ENCODE measurements around the gene KIAA1614. TPM values are rescaled to one million over a fixed set of nuclear protein-coding genes. Genes with fewer than 3 reads are reported as not detected.

KIAA1614 gene
- total and polyA plus RNA-seq, 10 of the 15 experiments (the other 5 are each of a cell fraction or from before 2014, with no cell fraction given): 0.03 to 1.0 (median 0.26) TPM; not detected in 1

DNA sequence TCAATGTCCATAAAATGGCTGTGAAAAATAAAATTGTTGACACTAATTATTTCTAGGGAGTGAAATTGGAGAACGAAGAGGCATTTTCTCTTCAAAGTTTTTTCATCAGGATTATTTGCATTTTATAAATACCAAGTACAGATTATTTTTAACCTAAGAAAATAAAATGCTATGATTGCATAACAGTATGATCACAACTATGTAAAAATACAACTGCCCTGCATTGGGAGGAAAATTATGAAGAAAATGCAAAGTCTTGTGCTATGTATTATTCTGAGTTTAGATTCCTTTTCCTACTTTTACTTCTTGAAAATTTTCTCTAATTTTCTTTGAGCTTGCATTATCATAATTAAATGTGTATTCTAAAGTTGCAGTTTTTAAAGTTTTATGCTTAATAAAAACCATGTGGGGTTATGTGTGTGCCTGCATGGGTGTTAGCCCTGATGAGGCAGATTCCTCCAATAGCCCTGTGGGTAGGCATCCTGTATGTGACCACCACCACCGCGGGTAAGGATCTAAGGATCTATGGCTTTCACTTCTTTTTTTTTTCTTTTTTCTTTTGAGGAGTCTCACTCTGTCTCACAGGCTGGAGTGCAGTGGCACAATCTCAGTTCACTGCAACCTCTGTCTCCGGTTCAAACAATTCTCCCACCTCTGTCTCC is 85.3 kb downstream of the KIAA1614 start:
- H3K79me2 ChIP-seq (ENCODE audit: control insufficient read depth, insufficient read depth, low read length): no peaks in the 10 kb centered on the region
- H3K27me3 ChIP-seq (replicated peaks in 1 of 2; ENCODE audit: control insufficient read depth in 2 of 2, insufficient read depth in 2 of 2, low read length in 1 of 2): no peaks in the 10 kb centered on the region
- intact Hi-C loops (cut with micrococcal nuclease; ENCODE audit: unreplicated experiment) (no loop called here), in situ Hi-C loops (cut with MboI) (no loop called here)
- no peaks in the 10 kb centered on the region for H3K4me1 ChIP-seq (ENCODE audit: control insufficient read depth, insufficient read depth, low read length)
- ATAC-seq (no peak), DNase-seq (ENCODE audit: low read depth, low spot score) (no peak), FAIRE-seq (no peak)
- H4K20me1 ChIP-seq (ENCODE audit: control insufficient read depth, insufficient read depth): no peaks in the 10 kb centered on the region
- no peak overlapping the region for H3K4me2 ChIP-seq (ENCODE audit: control insufficient read depth, insufficient read depth)
- POLR2A ChIA-PET: interaction anchor here (1.5 kb wide), 1 partner anchor 13 kb away, joined by 3 read pairs; no protein-coding TSS in a partner anchor
- RAD21 ChIA-PET (ENCODE audit: unreplicated experiment): interaction anchor here (1.2 kb wide), 1 partner anchor 116 kb away, joined by 3 read pairs; no protein-coding TSS in a partner anchor
- WGBS (ENCODE audit: insufficient coverage, insufficient replicate concordance, low lambda C conversion rate, missing lambda C conversion rate): 76% methylated on average over 4 of the region's 4 CpGs
- H2AFZ ChIP-seq (ENCODE audit: control insufficient read depth, low read depth, low read length): no peak overlapping the region
- no TSS peak for BruUV-seq (replicated peaks)
- TF ChIP-seq NR2F1 (conservative IDR thresholded peaks at IDR 0.05) (no peak), CEBPB (IDR thresholded peaks at IDR 0.05; ENCODE audit: borderline replicate concordance in 1 of 2, low read depth in 2 of 2, low read length in 2 of 2) (no peak)
- no peak overlapping the region for H3K4me3 ChIP-seq
- no peak overlapping the region for H3K27ac ChIP-seq (ENCODE audit: control insufficient read depth, insufficient read depth)
- H3K9ac ChIP-seq (ENCODE audit: control insufficient read depth, insufficient read depth, low read length): no peak overlapping the region
- CTCF ChIA-PET: interaction anchor here (0.6 to 2.2 kb wide), 4 partner anchors 12 to 705 kb away, joined by 3 to 7 read pairs (median 4); no protein-coding TSS in a partner anchor
- peaks cover 4 to 31% of the 10 kb centered on the region in 2 experiments for H3K36me3 ChIP-seq (ENCODE audit: control insufficient read depth in 2 of 2, insufficient read depth in 2 of 2, low read length in 1 of 2)
- SMC1A ChIA-PET (ENCODE audit: uncharacterized antibody, unreplicated experiment): interaction anchor here (0.7 to 2.2 kb wide), 3 partner anchors 9 to 16 kb away, joined by 4 to 12 read pairs (median 5); no protein-coding TSS in a partner anchor
- H3K9me3 ChIP-seq (replicated peaks; ENCODE audit: control insufficient read depth, insufficient read depth, low read length): no peaks in the 10 kb centered on the region

Other genes starting within 250 kb of the KIAA1614 start
- 21.5 and 24.1 TPM in 2 replicates for gene STX6, start 110.0 kb downstream of the KIAA1614 start, total RNA-seq (2014; rRNA removed)
- 18.7 and 20.3 TPM in 2 replicates for gene STX6, start 110.0 kb downstream of the KIAA1614 start, total RNA-seq (2014; rRNA removed; fragmentation: Illumina TruSeq; extraction: Trizol)
- 18.9 and 19.3 TPM in 2 replicates for gene STX6, start 110.0 kb downstream of the KIAA1614 start, total RNA-seq (2021)
- gene STX6, start 110.0 kb downstream of the KIAA1614 start, polyA plus RNA-seq (2011; rRNA removed): 33.6 and 36.3 TPM in 2 replicates
- gene STX6, start 110.0 kb downstream of the KIAA1614 start, polyA plus RNA-seq (2014; fragmentation: Illumina TruSeq; extraction: Trizol): 17.2 and 19.6 TPM in 2 replicates
- gene STX6, start 110.0 kb downstream of the KIAA1614 start, polyA plus RNA-seq (2014; fragmentation: Nextera tagmentation; extraction: Ambion mirVana): 1 to 10 TPM; 4.7 to 6.2 TPM
- gene STX6, start 110.0 kb downstream of the KIAA1614 start, polyA plus RNA-seq (2014; rRNA removed): 16.7 and 16.9 TPM in 2 replicates
- gene STX6, start 110.0 kb downstream of the KIAA1614 start, polyA plus RNA-seq (2016; fragmentation: Nextera tagmentation; extraction: Ambion mirVana): 10 to 100 TPM; 13.3 to 15.5 TPM
- 29.5 and 30.4 TPM in 2 replicates for gene MR1, start 121.1 kb downstream of the KIAA1614 start, total RNA-seq (2014; rRNA removed)
- gene MR1, start 121.1 kb downstream of the KIAA1614 start, total RNA-seq (2014; rRNA removed; fragmentation: Illumina TruSeq; extraction: Trizol): 32.2 and 32.3 TPM in 2 replicates
- 26.3 and 29.0 TPM in 2 replicates for gene MR1, start 121.1 kb downstream of the KIAA1614 start, total RNA-seq (2021)
- gene MR1, start 121.1 kb downstream of the KIAA1614 start, polyA plus RNA-seq (2011; rRNA removed): 65.9 and 71.7 TPM in 2 replicates
- 40.0 and 42.3 TPM in 2 replicates for gene MR1, start 121.1 kb downstream of the KIAA1614 start, polyA plus RNA-seq (2014; fragmentation: Illumina TruSeq; extraction: Trizol)
- gene MR1, start 121.1 kb downstream of the KIAA1614 start, polyA plus RNA-seq (2014; fragmentation: Nextera tagmentation; extraction: Ambion mirVana): 10 to 100 TPM; 24.7 to 28.5 TPM
- 24.3 and 29.2 TPM in 2 replicates for gene MR1, start 121.1 kb downstream of the KIAA1614 start, polyA plus RNA-seq (2014; rRNA removed)
- 10 to 100 TPM; 35.7 to 36.4 TPM for gene MR1, start 121.1 kb downstream of the KIAA1614 start, polyA plus RNA-seq (2016; fragmentation: Nextera tagmentation; extraction: Ambion mirVana)
- gene IER5, start 175.8 kb downstream of the KIAA1614 start, total RNA-seq (2014; rRNA removed): 65.4 and 69.4 TPM in 2 replicates
- 32.7 and 34.9 TPM in 2 replicates for gene IER5, start 175.8 kb downstream of the KIAA1614 start, total RNA-seq (2014; rRNA removed; fragmentation: Illumina TruSeq; extraction: Trizol)
- 73.9 and 75.2 TPM in 2 replicates for gene IER5, start 175.8 kb downstream of the KIAA1614 start, total RNA-seq (2021)
- 36.4 and 44.1 TPM in 2 replicates for gene IER5, start 175.8 kb downstream of the KIAA1614 start, polyA plus RNA-seq (2011; rRNA removed)
- 22.4 and 26.2 TPM in 2 replicates for gene IER5, start 175.8 kb downstream of the KIAA1614 start, polyA plus RNA-seq (2014; fragmentation: Illumina TruSeq; extraction: Trizol)
- gene IER5, start 175.8 kb downstream of the KIAA1614 start, polyA plus RNA-seq (2014; fragmentation: Nextera tagmentation; extraction: Ambion mirVana): 10 to 100 TPM in 1 of 2 experiments, 1 to 10 TPM in 1; 6.2 to 19.5 TPM
- gene IER5, start 175.8 kb downstream of the KIAA1614 start, polyA plus RNA-seq (2014; rRNA removed): 52.3 and 62.0 TPM in 2 replicates
- gene IER5, start 175.8 kb downstream of the KIAA1614 start, polyA plus RNA-seq (2016; fragmentation: Nextera tagmentation; extraction: Ambion mirVana): 10 to 100 TPM in 1 of 2 experiments, 1 to 10 TPM in 1; 4.3 to 11.7 TPM

All from GM12878 (cell line).